GM21526 (cell line): ENCODE measurements around the gene NFAT5.
"Not testable (repeated sequence)": the region's sequence is repeated elsewhere in the genome, so short reads cannot be mapped to it uniquely, and the experiment has no call there.

Experiments used
- ATAC-seq: cut with Tn5 transposase; IDR thresholded peaks from one replicate; pipeline ENCODE4 v1.9.1; 2021; ENCODE audit warnings: moderate library complexity; ENCODE audit not compliant: unreplicated experiment, low FRiP score

NFAT5 gene

GRCh38 chr16:69633375-69633774, 67.6 kb downstream of the NFAT5 start:
- ATAC-seq, result no peak

GRCh38 chr16:69636563-69637146, 70.9 kb downstream of the NFAT5 start:
- ATAC-seq, result not testable (repeated sequence)

- not testable (repeated sequence) for ATAC-seq
Observed at GRCh38 chr16:69637206-69637865, 71.6 kb downstream of the NFAT5 start.

- ATAC-seq, result not testable (repeated sequence)
Observed at GRCh38 chr16:69643997-69644396, 78.2 kb downstream of the NFAT5 start.

GRCh38 chr16:69644790-69645189, 79.0 kb downstream of the NFAT5 start:
- no peak for ATAC-seq

GRCh38 chr16:69647020-69647419, 81.3 kb downstream of the NFAT5 start:
- no peak for ATAC-seq

- ATAC-seq, result no peak
Observed at GRCh38 chr16:69651217-69651616, 85.5 kb downstream of the NFAT5 start.

GRCh38 chr16:69654280-69654931, 88.6 kb downstream of the NFAT5 start:
- no peak for ATAC-seq

- ATAC-seq, result no peak
Observed at GRCh38 chr16:69660166-69660565, 94.4 kb downstream of the NFAT5 start.

GRCh38 chr16:69662901-69663300, 97.1 kb downstream of the NFAT5 start:
- ATAC-seq, result no peak

- no peak for ATAC-seq
Observed at GRCh38 chr16:69663846-69664245, 98.1 kb downstream of the NFAT5 start.

GRCh38 chr16:69669577-69669976, 103.8 kb downstream of the NFAT5 start:
- ATAC-seq, result no peak

- no peak for ATAC-seq
Observed at GRCh38 chr16:69672315-69672997, 106.7 kb downstream of the NFAT5 start.

GRCh38 chr16:69672998-69673713, 107.4 kb downstream of the NFAT5 start:
- ATAC-seq, result no peak

GRCh38 chr16:69680358-69680757, 114.6 kb downstream of the NFAT5 start:
- ATAC-seq, result no peak

- ATAC-seq, result no peak
Observed at GRCh38 chr16:69688589-69688988, 122.8 kb downstream of the NFAT5 start.

GRCh38 chr16:69691980-69692911, 126.5 kb downstream of the NFAT5 start:
- no peak for ATAC-seq

- ATAC-seq, result no peak
Observed at GRCh38 chr16:69693916-69694315, 128.2 kb downstream of the NFAT5 start.

- ATAC-seq, result no peak
Observed at GRCh38 chr16:69698404-69698803, 132.6 kb downstream of the NFAT5 start.

GRCh38 chr16:69699915-69700314, 134.1 kb downstream of the NFAT5 start:
- ATAC-seq, result no peak
